HL-60/S4 (cell line): Measurements from ENCODE around the gene CYB5R2.

ENCODE experiments used
- in situ Hi-C: fragments of 300-500 bp; cut with MboI; formaldehyde crosslinking; loops from 2 replicates; pipeline ENCODE4 v1.14.3; 2022; ENCODE audit warnings: low sequenced_read_pairs

The CYB5R2 gene

DNA sequence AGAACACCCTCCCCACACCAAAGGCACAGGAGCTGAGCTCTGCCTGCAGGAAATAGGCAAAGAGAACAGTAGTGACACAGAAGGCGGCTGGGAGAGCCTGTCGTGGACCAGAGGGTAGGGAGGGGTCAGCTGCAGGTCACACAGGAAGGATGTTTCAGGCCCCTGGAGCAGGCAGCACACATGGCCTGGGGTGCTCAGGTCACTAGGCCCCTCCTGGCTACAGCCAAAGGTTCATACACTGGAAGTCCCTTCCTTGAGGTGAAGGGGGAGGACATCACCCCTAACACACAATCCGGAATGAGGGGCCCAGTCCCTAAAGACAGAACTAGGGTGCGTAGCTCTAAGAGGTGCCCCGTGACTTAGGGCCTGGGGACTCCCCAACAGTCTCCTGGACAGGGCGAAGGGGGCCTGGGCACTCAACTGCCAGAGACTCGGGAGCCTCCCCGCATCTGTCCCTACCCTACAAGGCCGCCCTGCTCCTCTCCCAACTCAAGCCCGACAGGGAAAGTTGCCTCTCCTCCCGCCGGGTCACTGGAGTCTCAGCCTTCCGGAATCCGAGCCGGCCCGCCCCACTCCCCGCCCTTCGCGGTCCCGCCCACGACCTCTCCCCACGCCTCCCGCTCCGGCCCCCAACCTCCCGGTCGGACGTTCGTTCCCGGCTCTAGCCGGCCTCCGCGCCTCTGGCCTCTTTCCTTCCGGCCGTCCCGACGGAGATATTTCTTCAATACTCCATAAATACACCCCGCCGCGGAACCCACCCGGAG, at the start of gene CYB5R2:
CYB5R2 (minus strand) TSS at position 541 of the 764 bp plus-strand sequence. CDS start 675 bp downstream, outside the sequence.
- in situ Hi-C loops: loop anchor here (25.0 kb wide), 1 partner anchor 111 kb away; no protein-coding TSS in a partner anchor

GRCh38 chr11:7714786-7715185, 41.5 kb upstream of the CYB5R2 start:
- in situ Hi-C loops: no loop called here

GRCh38 chr11:7706377-7706776, 33.1 kb upstream of the CYB5R2 start, which contains the start of gene OVCH2:
Gene OVCH2, minus strand, starts transcription at chr11:7706477. Its CDS starts 83 bp downstream, at chr11:7706394.
- in situ Hi-C loops: no loop called here

- in situ Hi-C loops: no loop called here
Measured at GRCh38 chr11:7703740-7704139, 30.4 kb upstream of the CYB5R2 start.

GRCh38 chr11:7696424-7696823, 23.1 kb upstream of the CYB5R2 start:
- in situ Hi-C loops: no loop called here

- in situ Hi-C loops: no loop called here
Measured at GRCh38 chr11:7694235-7694634, 20.9 kb upstream of the CYB5R2 start.

DNA sequence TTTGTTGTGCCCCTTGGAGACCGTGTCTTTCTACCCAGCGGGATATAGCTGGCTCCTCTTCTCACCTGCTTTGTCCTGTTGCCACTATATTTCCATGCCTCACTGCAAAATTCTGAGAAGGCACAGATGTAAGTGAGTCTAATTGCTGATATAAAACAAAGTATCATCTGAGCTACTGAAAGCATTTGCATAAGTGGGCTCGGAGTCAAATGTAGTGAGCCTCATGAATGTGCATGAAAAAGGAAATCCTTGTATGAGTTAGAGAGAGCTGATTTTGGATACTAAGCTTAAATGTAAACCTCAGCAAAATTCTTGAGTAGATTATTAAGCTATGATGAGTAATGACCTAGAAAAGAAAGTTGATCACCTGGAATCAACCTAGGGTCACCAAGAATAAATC, 19.1 kb upstream of the CYB5R2 start:
- in situ Hi-C loops: no loop called here

GRCh38 chr11:7691759-7692350, 18.6 kb upstream of the CYB5R2 start:
- in situ Hi-C loops: no loop called here

- in situ Hi-C loops: no loop called here
Measured at GRCh38 chr11:7690648-7691047, 17.3 kb upstream of the CYB5R2 start.

DNA sequence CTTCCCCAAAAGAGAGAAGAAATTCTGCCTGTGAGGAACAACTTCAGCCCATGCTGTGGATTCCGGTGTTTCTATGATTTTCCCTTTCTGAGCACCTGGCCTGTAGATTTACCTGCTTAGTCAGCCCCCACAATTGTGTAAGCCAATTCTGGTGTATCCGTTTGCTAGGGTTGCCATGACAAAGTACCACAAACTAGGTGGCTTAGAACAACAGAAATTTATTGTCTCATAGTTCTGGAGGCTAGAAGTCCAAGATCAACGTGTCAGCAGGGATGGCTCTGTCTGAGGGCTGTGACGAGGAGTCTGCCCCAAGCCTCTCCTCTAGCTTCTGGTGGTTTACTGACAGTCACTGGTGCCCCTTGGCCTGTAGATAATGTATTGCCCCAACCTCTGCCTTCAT, 15.9 kb upstream of the CYB5R2 start:
- in situ Hi-C loops: no loop called here

- in situ Hi-C loops: no loop called here
Measured at GRCh38 chr11:7688238-7688826, 15.0 kb upstream of the CYB5R2 start.

DNA sequence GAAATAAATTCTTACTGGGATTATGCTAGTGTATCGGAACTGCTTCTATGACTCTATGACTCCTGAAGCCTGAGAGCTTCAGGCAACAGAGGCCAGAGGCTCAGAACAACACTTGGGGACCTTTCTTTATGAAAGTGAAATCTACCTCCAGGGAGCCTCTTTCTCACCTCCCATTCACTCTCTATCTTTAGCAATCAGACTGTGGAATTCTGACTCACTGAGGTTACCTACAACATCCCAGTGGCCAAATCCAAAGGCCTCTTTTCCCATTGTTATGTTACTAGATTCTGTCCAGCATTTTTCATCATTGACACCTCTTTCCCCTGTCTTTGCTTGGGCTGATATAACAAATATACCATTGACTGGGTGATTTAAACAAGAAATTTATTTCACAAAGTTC, 14.1 kb upstream of the CYB5R2 start:
- in situ Hi-C loops: no loop called here

DNA sequence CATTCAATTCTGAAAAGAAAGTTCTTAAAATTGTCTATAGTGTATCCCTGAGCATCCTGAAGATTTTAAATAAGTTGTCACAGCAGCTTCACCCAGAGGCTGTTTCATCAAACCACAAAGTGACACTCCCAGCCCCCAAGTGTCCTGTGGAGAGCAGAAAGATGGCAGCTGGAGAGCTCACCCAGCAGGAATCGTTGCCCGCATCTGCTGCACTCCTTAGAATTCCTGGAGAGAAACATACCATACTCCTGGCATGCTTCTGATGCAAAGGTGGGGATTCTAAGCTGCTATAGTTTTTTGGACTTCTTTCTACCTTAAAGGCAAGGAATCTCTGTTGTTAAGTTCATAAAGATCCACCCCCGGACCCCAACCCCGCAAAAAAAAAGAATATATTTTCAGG, 13.5 kb upstream of the CYB5R2 start:
- in situ Hi-C loops: no loop called here

GRCh38 chr11:7683571-7683970, 10.3 kb upstream of the CYB5R2 start:
- in situ Hi-C loops: no loop called here

GRCh38 chr11:7677796-7678201, 4.5 kb upstream of the CYB5R2 start:
- in situ Hi-C loops: no loop called here

DNA sequence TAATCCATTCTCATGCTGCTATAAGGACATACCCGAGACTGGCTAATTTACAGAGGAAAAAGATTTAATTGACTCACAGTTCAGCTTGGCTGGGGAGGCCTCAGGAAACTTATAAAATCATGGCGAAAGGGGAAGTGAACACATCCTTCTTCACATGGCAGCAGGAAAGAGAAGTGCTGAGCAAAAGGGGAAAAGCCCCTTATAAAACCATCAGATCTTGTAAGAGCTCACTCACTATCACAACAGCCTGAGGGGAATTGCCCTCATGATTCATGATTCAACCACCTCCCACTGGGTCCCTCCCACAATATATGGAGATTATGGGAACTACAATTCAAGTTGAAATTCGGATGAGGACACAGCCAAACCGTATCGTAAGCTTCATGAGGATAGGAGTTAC, 3.8 kb upstream of the CYB5R2 start:
- in situ Hi-C loops: no loop called here

GRCh38 chr11:7675631-7676030, 2.3 kb upstream of the CYB5R2 start:
- in situ Hi-C loops: no loop called here

GRCh38 chr11:7673724-7674434, 579 bp upstream of the CYB5R2 start:
- in situ Hi-C loops: loop anchor here (25.0 kb wide), 1 partner anchor 112 kb away; no protein-coding TSS in a partner anchor

DNA sequence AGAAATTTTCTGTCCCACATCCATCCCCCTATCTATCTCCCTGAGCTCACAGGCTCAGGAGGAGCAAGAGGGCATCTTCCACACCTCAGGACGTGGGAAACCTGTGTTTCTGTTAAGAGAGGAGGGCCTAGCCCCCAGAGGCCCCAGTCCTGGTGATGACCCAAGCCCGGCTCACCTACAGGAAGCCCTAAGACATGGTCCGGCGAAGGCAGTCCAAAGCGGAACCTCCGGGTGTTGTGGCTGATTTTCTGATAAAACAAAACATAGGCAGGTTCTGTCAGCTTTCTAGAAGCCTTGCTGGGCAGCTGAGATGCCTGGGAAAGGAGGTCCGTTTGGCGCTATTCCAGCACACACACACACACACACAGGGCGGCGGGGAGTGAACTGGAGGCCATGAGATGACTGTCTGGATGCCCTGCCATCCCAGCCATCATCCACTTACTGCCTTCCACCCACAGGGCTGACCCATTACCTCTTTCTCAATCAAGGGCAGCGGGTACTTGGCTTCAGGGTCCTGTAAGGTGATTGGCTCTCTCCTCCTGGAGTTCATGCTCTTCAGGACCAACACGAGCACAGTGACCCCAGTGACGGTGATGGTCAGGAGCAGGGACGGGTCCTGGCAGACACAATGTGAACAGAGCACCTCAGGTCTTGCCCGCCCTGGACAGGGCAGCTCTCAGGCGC, 882 bp downstream of the CYB5R2 start:
- in situ Hi-C loops: loop anchor here (25.0 kb wide), 1 partner anchor 110 kb away; no protein-coding TSS in a partner anchor

- in situ Hi-C loops: loop anchor here (25.0 kb wide), 1 partner anchor 109 kb away; no protein-coding TSS in a partner anchor
Measured at GRCh38 chr11:7671347-7672215, 1.7 kb downstream of the CYB5R2 start.
